ENCODE data around the gene STK32C. TPM values are rescaled to one million over a fixed set of nuclear protein-coding genes. Genes with fewer than 3 reads are reported as not detected.
"Not testable (repeated sequence)": the region's sequence is repeated elsewhere in the genome, so short reads cannot be mapped to it uniquely, and the experiment has no call there.

Gene STK32C
- total RNA-seq, 1 donor from 2014 or later, result 21.5 TPM

- DNase-seq, result no peak
Measured at GRCh38 chr10:132167041-132167674, 140.6 kb downstream of the STK32C start.

GRCh38 chr10:132166216-132166950 is 141.4 kb downstream of the STK32C start:
- DNase-seq, result no peak

GRCh38 chr10:132165416-132165980 is 142.3 kb downstream of the STK32C start:
- DNase-seq, result no peak

- DNase-seq, result no peak
Measured at GRCh38 chr10:132164761-132165278, 142.9 kb downstream of the STK32C start.

- no peak for DNase-seq
Measured at GRCh38 chr10:132163826-132164515, 143.8 kb downstream of the STK32C start.

- DNase-seq, result no peak
Measured at GRCh38 chr10:132163278-132163765, 144.4 kb downstream of the STK32C start.

- no peak for DNase-seq
Measured at GRCh38 chr10:132162590-132163277, 145.0 kb downstream of the STK32C start.

- DNase-seq, result no peak
Measured at GRCh38 chr10:132162021-132162531, 145.7 kb downstream of the STK32C start.

GRCh38 chr10:132160834-132161622 is 146.7 kb downstream of the STK32C start:
- DNase-seq, result not testable (repeated sequence)

GRCh38 chr10:132160231-132160630 is 147.5 kb downstream of the STK32C start:
- DNase-seq, result not testable (repeated sequence)

- DNase-seq, result not testable (repeated sequence)
Measured at GRCh38 chr10:132159302-132160230, 148.2 kb downstream of the STK32C start.

GRCh38 chr10:132158823-132159222 is 148.9 kb downstream of the STK32C start:
- no peak for DNase-seq

- DNase-seq, result no peak
Measured at GRCh38 chr10:132158122-132158741, 149.5 kb downstream of the STK32C start.

Other genes starting within 250 kb of the STK32C start
- 4.8 TPM for gene JAKMIP3, start 242.0 kb downstream of the STK32C start, total RNA-seq
- gene DPYSL4, start 121.0 kb downstream of the STK32C start, total RNA-seq, result 40.6 TPM
- 22.8 TPM for gene LRRC27, start 24.2 kb upstream of the STK32C start, total RNA-seq
- gene PWWP2B, start 89.2 kb upstream of the STK32C start, total RNA-seq, result 5.6 TPM
- gene INPP5A, start 229.8 kb upstream of the STK32C start, total RNA-seq, result 29.3 TPM

All from occipital lobe (tissue), 2 donors.